Activated T-cell treated with anti-CD3 and anti-CD28 coated beads, Interleukin-2, amount 50 U/mL, for 24 hours (primary cell): ENCODE measurements around the gene SCN10A.

Source experiments
- DNase-seq: peaks from one replicate; pipeline ENCODE4 v3.0.0-alpha.2; 2020
- H3K27ac Mint-ChIP-seq: 2 replicates; pipeline ENCODE4 v1.8.0; 2020; ENCODE audit warnings: mild to moderate bottlenecking, mixed read lengths
- H3K27me3 Mint-ChIP-seq: 2 replicates; pipeline ENCODE4 v1.8.0; 2020; ENCODE audit warnings: mixed read lengths
- H3K36me3 Mint-ChIP-seq: 2 replicates; pipeline ENCODE4 v1.8.0; 2020; ENCODE audit warnings: low read depth, mixed read lengths
- H3K4me1 Mint-ChIP-seq: 2 replicates; pipeline ENCODE4 v1.8.0; 2020; ENCODE audit warnings: low read depth, mixed read lengths
- H3K4me3 Mint-ChIP-seq: 2 replicates; pipeline ENCODE4 v1.8.0; 2020; ENCODE audit warnings: mild to moderate bottlenecking, moderate library complexity, mixed read lengths
- H3K9me3 Mint-ChIP-seq: 2 replicates; pipeline ENCODE4 v1.8.0; 2020; ENCODE audit warnings: mixed read lengths

The SCN10A gene

GRCh38 chr3:38720465-38720864, 95.6 kb downstream of the SCN10A start:
- DNase-seq: no peak
- no peak overlapping the region for H3K27ac Mint-ChIP-seq
- no peaks in the 10 kb centered on the region for H3K36me3 Mint-ChIP-seq
- H3K27me3 Mint-ChIP-seq: peaks cover 13% of the 10 kb centered on the region
- H3K4me1 Mint-ChIP-seq: no peaks in the 10 kb centered on the region
- no peak overlapping the region for H3K4me3 Mint-ChIP-seq
- no peaks in the 10 kb centered on the region for H3K9me3 Mint-ChIP-seq

- H3K27me3 Mint-ChIP-seq: peaks cover 11% of the 10 kb centered on the region
- H3K9me3 Mint-ChIP-seq: no peaks in the 10 kb centered on the region
- no peak overlapping the region for H3K4me3 Mint-ChIP-seq
- H3K36me3 Mint-ChIP-seq: no peaks in the 10 kb centered on the region
- no peak for DNase-seq
- H3K27ac Mint-ChIP-seq: no peak overlapping the region
- no peaks in the 10 kb centered on the region for H3K4me1 Mint-ChIP-seq
Measured at GRCh38 chr3:38717355-38718240, 98.4 kb downstream of the SCN10A start.

DNA sequence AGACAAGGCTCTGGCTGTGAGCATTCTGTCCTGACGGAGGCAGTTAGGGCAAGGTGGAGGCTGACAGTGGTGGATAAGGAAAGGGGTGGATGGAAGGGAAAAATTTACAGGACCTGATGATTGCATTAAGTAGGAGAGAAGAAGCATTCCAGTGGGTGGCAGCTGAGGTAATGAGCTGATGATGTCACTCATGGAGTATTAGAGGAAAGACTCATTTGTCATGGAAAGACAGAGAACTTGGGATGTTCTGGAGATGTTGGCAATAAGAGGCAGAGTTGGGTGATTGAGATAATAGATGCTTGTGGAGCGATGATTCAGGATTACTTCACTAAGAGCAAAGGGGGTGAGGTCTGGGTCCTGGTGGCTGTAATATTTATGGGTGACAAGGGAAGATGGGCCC, 102.9 kb downstream of the SCN10A start:
- Mint-ChIP-seq H3K27ac (no peak overlapping the region), H3K4me1 (no peaks in the 10 kb centered on the region), H3K36me3 (no peaks in the 10 kb centered on the region), H3K9me3 (no peaks in the 10 kb centered on the region), H3K27me3 (peaks cover 20% of the 10 kb centered on the region), H3K4me3 (no peak overlapping the region)
- no peak for DNase-seq

- Mint-ChIP-seq H3K9me3 (no peaks in the 10 kb centered on the region), H3K4me1 (no peaks in the 10 kb centered on the region), H3K27ac (no peak overlapping the region), H3K36me3 (no peaks in the 10 kb centered on the region), H3K27me3 (peaks cover 26% of the 10 kb centered on the region), H3K4me3 (no peak overlapping the region)
- DNase-seq: no peak
Measured at GRCh38 chr3:38711321-38711720, 104.7 kb downstream of the SCN10A start.

DNA sequence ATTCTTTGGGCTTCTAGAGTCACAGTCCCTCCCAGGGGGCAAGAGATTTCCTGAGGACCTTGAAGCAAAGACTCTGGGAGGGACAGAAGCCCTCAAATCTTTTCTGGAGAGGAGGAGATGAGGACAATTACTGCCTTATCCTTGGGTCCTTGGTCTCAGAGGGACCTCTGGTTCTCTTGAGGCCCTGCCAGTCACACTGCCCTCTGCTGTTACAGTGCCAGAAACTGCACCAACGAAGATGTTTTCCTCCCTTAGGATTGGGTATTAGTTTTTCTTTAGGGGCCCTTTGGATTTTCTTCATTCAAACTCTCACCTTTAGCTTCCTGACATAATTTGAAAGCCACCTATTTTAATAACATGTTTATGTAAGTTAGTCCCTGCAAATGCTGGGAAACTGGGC, 108.3 kb downstream of the SCN10A start:
- H3K9me3 Mint-ChIP-seq: no peaks in the 10 kb centered on the region
- no peaks in the 10 kb centered on the region for H3K36me3 Mint-ChIP-seq
- no peak overlapping the region for H3K4me3 Mint-ChIP-seq
- H3K27ac Mint-ChIP-seq: no peak overlapping the region
- H3K4me1 Mint-ChIP-seq: no peaks in the 10 kb centered on the region
- H3K27me3 Mint-ChIP-seq: peaks cover 25% of the 10 kb centered on the region
- DNase-seq: no peak

- no peak overlapping the region for H3K27ac Mint-ChIP-seq
- no peak overlapping the region for H3K4me3 Mint-ChIP-seq
- peaks cover 25% of the 10 kb centered on the region for H3K27me3 Mint-ChIP-seq
- no peaks in the 10 kb centered on the region for H3K4me1 Mint-ChIP-seq
- H3K9me3 Mint-ChIP-seq: no peaks in the 10 kb centered on the region
- DNase-seq: no peak
- no peaks in the 10 kb centered on the region for H3K36me3 Mint-ChIP-seq
Measured at GRCh38 chr3:38706961-38707360, 109.1 kb downstream of the SCN10A start.

GRCh38 chr3:38702231-38702630, 113.8 kb downstream of the SCN10A start:
- no peaks in the 10 kb centered on the region for H3K36me3 Mint-ChIP-seq
- no peaks in the 10 kb centered on the region for H3K4me1 Mint-ChIP-seq

GRCh38 chr3:38698760-38699159, 117.3 kb downstream of the SCN10A start:
- no peaks in the 10 kb centered on the region for H3K36me3 Mint-ChIP-seq

More at GRCh38 chr3:38702231-38702630, 113.8 kb downstream of the SCN10A start:
- Mint-ChIP-seq H3K4me3 (no peak overlapping the region), H3K27ac (no peak overlapping the region), H3K9me3 (no peaks in the 10 kb centered on the region), H3K27me3 (peaks cover 17% of the 10 kb centered on the region)
- DNase-seq: no peak

DNA sequence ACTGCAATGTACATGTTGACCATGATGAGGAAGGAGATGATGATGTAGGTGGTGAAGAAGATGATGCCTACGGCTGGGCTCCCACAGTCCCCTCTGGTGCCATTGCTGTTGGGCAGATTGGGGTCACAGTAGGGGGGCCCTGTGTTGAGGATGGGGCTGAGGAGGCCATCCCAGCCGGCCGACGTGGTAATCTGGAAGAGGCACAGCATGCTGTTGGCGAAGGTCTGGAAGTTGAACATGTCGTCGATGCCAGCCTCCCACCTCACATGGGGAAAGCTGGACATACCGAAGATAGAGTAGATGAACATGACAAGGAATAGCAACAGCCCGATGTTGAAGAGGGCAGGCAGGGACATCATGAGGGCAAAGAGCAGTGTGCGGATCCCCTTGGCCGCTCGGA, 118.0 kb downstream of the SCN10A start:
- Mint-ChIP-seq H3K9me3 (no peaks in the 10 kb centered on the region), H3K27me3 (peaks cover 12% of the 10 kb centered on the region), H3K4me1 (no peaks in the 10 kb centered on the region), H3K36me3 (no peaks in the 10 kb centered on the region), H3K4me3 (no peak overlapping the region), H3K27ac (no peak overlapping the region)
- no peak for DNase-seq

More at GRCh38 chr3:38698760-38699159, 117.3 kb downstream of the SCN10A start:
- Mint-ChIP-seq H3K4me1 (no peaks in the 10 kb centered on the region), H3K4me3 (no peak overlapping the region), H3K27me3 (peaks cover 12% of the 10 kb centered on the region), H3K27ac (no peak overlapping the region), H3K9me3 (no peaks in the 10 kb centered on the region)
- DNase-seq: no peak

DNA sequence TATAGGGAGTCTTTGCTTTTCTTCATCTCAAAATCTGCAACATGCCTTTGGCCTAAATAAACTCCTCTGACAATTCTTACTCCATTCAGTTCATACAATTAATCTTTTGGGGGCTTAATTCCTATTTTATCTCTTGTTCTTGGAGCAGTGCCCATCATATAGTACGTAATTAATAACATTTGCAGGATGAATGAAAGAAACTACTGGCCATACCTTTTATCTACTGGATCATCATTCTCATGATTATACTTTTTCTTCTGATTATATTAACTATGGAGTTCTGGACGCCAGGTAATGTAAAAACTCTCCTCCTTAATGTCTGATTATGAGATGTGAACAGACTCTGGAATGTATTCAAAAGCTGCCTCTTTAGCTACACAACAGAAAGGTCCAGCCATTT, 120.0 kb downstream of the SCN10A start:
- no peak overlapping the region for H3K27ac Mint-ChIP-seq
- H3K27me3 Mint-ChIP-seq: peaks cover 12% of the 10 kb centered on the region
- no peak for DNase-seq
- H3K4me1 Mint-ChIP-seq: no peaks in the 10 kb centered on the region
- H3K4me3 Mint-ChIP-seq: no peak overlapping the region
- no peaks in the 10 kb centered on the region for H3K36me3 Mint-ChIP-seq
- no peaks in the 10 kb centered on the region for H3K9me3 Mint-ChIP-seq

GRCh38 chr3:38690185-38690584, 125.8 kb downstream of the SCN10A start:
- Mint-ChIP-seq H3K4me1 (no peaks in the 10 kb centered on the region), H3K4me3 (no peak overlapping the region), H3K36me3 (no peaks in the 10 kb centered on the region), H3K27me3 (peaks cover 7% of the 10 kb centered on the region), H3K9me3 (no peaks in the 10 kb centered on the region), H3K27ac (no peak overlapping the region)
- no peak for DNase-seq

- Mint-ChIP-seq H3K27me3 (peaks cover 4% of the 10 kb centered on the region), H3K4me1 (no peaks in the 10 kb centered on the region), H3K36me3 (no peaks in the 10 kb centered on the region), H3K27ac (no peak overlapping the region), H3K9me3 (no peaks in the 10 kb centered on the region), H3K4me3 (no peak overlapping the region)
- DNase-seq: no peak
Measured at GRCh38 chr3:38689774-38690173, 126.2 kb downstream of the SCN10A start.

DNA sequence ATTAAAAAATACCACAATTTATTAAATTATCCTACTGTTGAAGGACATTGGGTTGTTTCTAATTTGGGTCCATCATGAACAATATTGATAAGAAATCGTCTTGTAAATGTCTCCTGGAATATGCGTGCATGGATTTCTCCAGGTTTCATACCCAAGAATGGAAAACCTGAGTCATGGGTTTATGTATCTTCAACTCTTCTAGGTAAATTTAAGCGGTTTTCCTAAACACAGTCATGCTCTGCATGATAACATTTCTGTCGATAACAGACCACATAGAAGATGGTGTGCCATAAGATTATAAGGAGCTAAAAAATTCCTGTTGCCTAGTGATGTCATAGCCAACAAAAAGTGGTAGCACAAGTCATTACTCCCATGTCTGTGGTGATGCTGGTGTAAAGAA, 126.7 kb downstream of the SCN10A start:
- no peaks in the 10 kb centered on the region for H3K36me3 Mint-ChIP-seq
- H3K9me3 Mint-ChIP-seq: no peaks in the 10 kb centered on the region
- peaks cover 5% of the 10 kb centered on the region for H3K27me3 Mint-ChIP-seq
- no peak overlapping the region for H3K27ac Mint-ChIP-seq
- DNase-seq: no peak
- no peak overlapping the region for H3K4me3 Mint-ChIP-seq
- H3K4me1 Mint-ChIP-seq: no peaks in the 10 kb centered on the region

- no peaks in the 10 kb centered on the region for H3K4me1 Mint-ChIP-seq
- peaks cover 6% of the 10 kb centered on the region for H3K27me3 Mint-ChIP-seq
- H3K4me3 Mint-ChIP-seq: no peak overlapping the region
- no peak for DNase-seq
- no peaks in the 10 kb centered on the region for H3K36me3 Mint-ChIP-seq
- no peaks in the 10 kb centered on the region for H3K9me3 Mint-ChIP-seq
- no peak overlapping the region for H3K27ac Mint-ChIP-seq
Measured at GRCh38 chr3:38687321-38687720, 128.7 kb downstream of the SCN10A start.

DNA sequence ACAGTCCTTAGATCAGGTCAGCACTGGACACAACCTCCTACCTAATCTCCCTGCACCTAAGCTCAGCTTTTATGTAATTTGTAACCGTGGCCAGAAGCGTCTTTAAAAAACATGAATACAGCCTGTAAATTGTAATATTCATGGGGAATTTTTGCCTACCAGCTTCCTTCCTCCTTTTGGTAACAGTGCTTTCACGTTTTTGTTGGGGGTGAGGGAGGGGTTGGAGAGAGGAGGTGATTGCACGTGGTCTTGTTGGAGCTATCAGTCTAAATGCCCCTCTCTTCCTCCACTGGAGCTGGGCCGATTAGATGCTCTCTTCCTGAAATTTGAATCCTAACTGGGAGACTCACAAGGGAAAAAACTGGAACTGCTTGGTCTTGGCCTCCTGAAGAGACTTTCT, 131.5 kb downstream of the SCN10A start:
- Mint-ChIP-seq H3K4me3 (no peak overlapping the region), H3K36me3 (no peaks in the 10 kb centered on the region), H3K27me3 (peaks cover 16% of the 10 kb centered on the region), H3K9me3 (no peaks in the 10 kb centered on the region), H3K4me1 (no peaks in the 10 kb centered on the region), H3K27ac (no peak overlapping the region)
- no peak for DNase-seq
